Ovary (tissue), 9 donors: ENCODE data around the gene IDE. TPM values are rescaled to one million over a fixed set of nuclear protein-coding genes. Genes with fewer than 3 reads are reported as not detected.

Source experiments
- DNase-seq, 5 donors: peaks; one replicate each; pipeline ENCODE4 v3.0.0-alpha.2; 2019 to 2020
- H3K27ac ChIP-seq, 2 donors: fragments of 200-600 bp; one replicate each; pipeline versions ENCODE4 v1.5.1 to v1.8.0; 2019 to 2022
- H3K27me3 ChIP-seq: fragments of 200-600 bp; one replicate; pipeline ENCODE4 v1.8.0; 2022
- H3K36me3 ChIP-seq: fragments of 200-600 bp; sonication (generic); one replicate; pipeline ENCODE4 v1.5.1; 2019
- H3K4me1 ChIP-seq: one replicate; pipeline ENCODE4 v1.8.1; 2013; ENCODE audit warnings: mild to moderate bottlenecking, moderate library complexity; ENCODE audit not compliant: insufficient read depth
- H3K4me3 ChIP-seq: fragments of 200-600 bp; sonication (generic); one replicate; pipeline ENCODE4 v1.5.1; 2017
- H3K9me3 ChIP-seq, 2 donors: fragments of 200-600 bp in 1 of 2; sonication (generic) in 1 of 2; one replicate each; pipeline versions ENCODE4 v1.5.1 to v1.8.1; 2013 to 2019; ENCODE audit warnings: mild to moderate bottlenecking in 1 of 2, moderate library complexity in 1 of 2
- CTCF ChIP-seq, 3 donors: fragments of 450-650 bp in 2 of 3; fragments of 200-600 bp in 1 of 3; IDR thresholded peaks; one replicate each; pipeline versions ENCODE4 v1.5.1 to v1.8.0; 2016 to 2022; ENCODE audit warnings: antibody characterized with exemption in 3 of 3, mild to moderate bottlenecking in 1 of 3
- EP300 ChIP-seq: sonication (generic); formaldehyde crosslinking; IDR thresholded peaks from one replicate; pipeline ENCODE4 v1.6.1; 2017; ENCODE audit warnings: antibody characterized with exemption
- POLR2A ChIP-seq: fragments of 450-650 bp; IDR thresholded peaks from one replicate; pipeline ENCODE4 v1.6.1; 2017; ENCODE audit warnings: antibody characterized with exemption, mild to moderate bottlenecking, moderate library complexity
- WGBS, 3 donors: extraction: QIAGEN DNeasy Blood & Tissue Kit in 1 of 3; methylation state at CpG; one replicate each; pipeline versions ENCODE4 v1.1.5 to v1.1.7; 2013 to 2017; 5-methylcytosine and 5-hydroxymethylcytosine counted together
- intact Hi-C, 4 donors: fragments of 100-400 bp; cut with DNase I; formaldehyde crosslinking; loops; one replicate each; pipeline versions ENCODE4 v1.11.0 to v1.15.1; 2022 to 2023
- polyA plus RNA-seq, 2 donors: library from polyadenylated mRNA; stranded (reverse); fragments of 200-250 nt in 1 of 2; fragments of 350-450 nt in 1 of 2; fragmentation: Illumina TruSeq in 1 of 2; extraction: RNeasy Lipid Tissue Mini Kit (QIAGEN cat#74804) in 1 of 2; gene quantifications; one replicate each; pipeline ENCODE4 v1.2.3, GENCODE V29; 2013 to 2014
- total RNA-seq, 7 donors: library from RNA; depleted of rRNA in 2 of 7; stranded (reverse); fragments of >200 nt in 2 of 7; fragmentation: NEBNext Ultra II Directional in 3 of 7; extraction: Animal tissue kit (Norgen Biotek cat#: 25700) in 3 of 7; gene quantifications; one replicate each; pipeline versions ENCODE4 v1.1.0 to v1.2.4, GENCODE V29; 2016 to 2023
- donor health status: DM: no; HTN: no; CAD: no; lungs with moderate emphysema.
- donor health status: DM: no; HTN: no; CAD: no.
- donor health status: Bipolar disorder and iron deficiency.
- donor health status: DM: yes; HTN: yes; CAD: no.
- donor health status: DM: no; HTN: no; CAD: no.
- donor health status: DM: yes; HTN: yes; CAD: no.

Gene IDE
- total and polyA plus RNA-seq, 9 donors, result 5.8 to 34.1 (median 19.5) TPM

DNA sequence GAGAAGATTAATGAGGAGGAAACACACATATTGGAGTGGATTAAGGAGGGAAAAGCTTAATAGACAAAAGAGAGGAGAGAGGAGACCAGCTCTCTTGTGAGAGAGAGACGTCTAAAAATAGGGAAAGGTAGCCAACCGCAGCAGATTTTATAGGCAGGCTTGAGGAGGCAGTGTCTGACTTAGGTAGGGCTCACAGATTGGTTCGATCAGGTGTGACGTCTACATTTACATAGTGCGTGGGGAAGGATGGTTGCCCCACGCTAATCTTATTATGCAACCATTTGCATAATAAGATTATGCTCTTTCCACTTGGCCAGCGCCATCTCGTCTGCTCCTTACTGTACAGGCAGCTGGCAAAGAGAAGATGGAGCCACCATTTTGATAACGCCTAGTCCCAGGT, 160.9 kb downstream of the IDE start:
- Histone ChIP-seq H3K9me3 (no peaks in the 10 kb centered on the region), H3K27me3 (no peaks in the 10 kb centered on the region), H3K4me3 (no peak overlapping the region), H3K27ac (no peak overlapping the region), H3K4me1 (no peaks in the 10 kb centered on the region), H3K36me3 (no peaks in the 10 kb centered on the region)
- no peak for DNase-seq
- 87 to 88% (median 88%) methylated on average over 9 of the region's 9 CpGs for WGBS, 3 donors
- intact Hi-C loops, result no loop called here
- TF ChIP-seq EP300, result no peak
- TF ChIP-seq POLR2A, result no peak
- TF ChIP-seq CTCF (IDR thresholded peaks at IDR 0.05), result no peak

- 83 to 89% (median 89%) methylated on average over 8 of the region's 8 CpGs for WGBS, 3 donors
- DNase-seq, result no peak
- Histone ChIP-seq H3K4me1 (no peaks in the 10 kb centered on the region), H3K27me3 (no peaks in the 10 kb centered on the region), H3K9me3 (no peaks in the 10 kb centered on the region), H3K27ac (no peak overlapping the region), H3K4me3 (no peak overlapping the region), H3K36me3 (no peaks in the 10 kb centered on the region)
- TF ChIP-seq EP300 (no peak), POLR2A (no peak), CTCF (IDR thresholded peaks at IDR 0.05) (no peak)
- intact Hi-C loops, result no loop called here
These were observed 162.5 kb downstream of the IDE start for GRCh38 chr10:92411406-92411805.

DNA sequence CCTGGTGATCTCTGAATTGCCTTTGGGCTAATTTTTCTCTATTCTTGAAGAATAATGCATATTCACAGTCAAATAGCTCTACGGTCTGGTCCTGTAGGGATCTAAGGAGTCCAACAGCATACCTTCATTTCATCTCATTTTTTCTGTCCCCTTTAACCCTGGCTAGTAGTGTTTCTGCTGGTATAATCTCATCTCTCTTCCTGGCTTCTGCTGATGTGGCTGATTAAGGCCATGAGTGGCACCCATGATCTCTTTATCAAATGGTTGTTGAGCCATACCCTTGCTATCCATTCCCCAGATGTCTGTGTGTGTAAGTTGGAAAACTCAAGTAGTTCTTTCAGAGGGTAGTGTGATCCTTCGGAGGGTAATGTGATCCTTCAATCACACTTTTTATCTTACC, 163.4 kb downstream of the IDE start:
- WGBS, 3 donors, result 90 to 92% (median 90%) methylated on average over 2 of the region's 2 CpGs
- Histone ChIP-seq H3K9me3 (no peaks in the 10 kb centered on the region), H3K27ac (no peak overlapping the region), H3K4me3 (no peak overlapping the region), H3K36me3 (no peaks in the 10 kb centered on the region), H3K4me1 (no peaks in the 10 kb centered on the region), H3K27me3 (no peaks in the 10 kb centered on the region)
- DNase-seq, result no peak
- intact Hi-C loops, result no loop called here
- TF ChIP-seq CTCF (IDR thresholded peaks at IDR 0.05) (no peak), POLR2A (no peak)

GRCh38 chr10:92408017-92408361, 165.9 kb downstream of the IDE start:
- 92 to 98% (median 93%) methylated on average over 3 of the region's 3 CpGs for WGBS, 3 donors
- intact Hi-C loops, result no loop called here

More at GRCh38 chr10:92408017-92408361, 165.9 kb downstream of the IDE start:
- no peak for TF ChIP-seq CTCF (IDR thresholded peaks at IDR 0.05)
- no peak for TF ChIP-seq POLR2A
- no peak for TF ChIP-seq EP300
- no peak for DNase-seq
- H3K4me1 ChIP-seq, result no peaks in the 10 kb centered on the region
- H3K27ac ChIP-seq, result no peak overlapping the region
- H3K4me3 ChIP-seq, result no peak overlapping the region
- no peaks in the 10 kb centered on the region for H3K36me3 ChIP-seq
- no peaks in the 10 kb centered on the region for H3K9me3 ChIP-seq
- no peaks in the 10 kb centered on the region for H3K27me3 ChIP-seq
